ENCODE results near the gene LTBP1. TPM values are rescaled to one million over a fixed set of nuclear protein-coding genes. Genes with fewer than 3 reads are reported as not detected.

The LTBP1 gene
- total and polyA plus RNA-seq, 10 of the 15 experiments (the other 5 are each of a cell fraction or from before 2014, with no cell fraction given) = 0.01 to 0.28 (median 0.12) TPM; not detected in 2

GRCh38 chr2:33284287-33284686 is 337.5 kb downstream of the LTBP1 start (continued):
- TF ChIP-seq PRDM15 (CRISPR knock-in tag; IDR thresholded peaks at IDR 0.05) = no peak

- ChIA-PET CTCF (no interaction called here), SMC1A (ENCODE audit: uncharacterized antibody, unreplicated experiment) (no interaction called here), RAD21 (ENCODE audit: unreplicated experiment) (no interaction called here), POLR2A (no interaction called here)
- no peaks in the 10 kb centered on the region; a peak in 2 of 4 replicates for H3K27me3 ChIP-seq (replicated peaks in 1 of 2; ENCODE audit: control insufficient read depth in 2 of 2, insufficient read depth in 2 of 2, low read length in 1 of 2)
- no peak overlapping the region for H3K4me3 ChIP-seq
- in situ Hi-C loops (cut with MboI) (no loop called here), intact Hi-C loops (cut with micrococcal nuclease; ENCODE audit: unreplicated experiment) (no loop called here)
- no peaks in the 10 kb centered on the region for H3K9me3 ChIP-seq (replicated peaks; ENCODE audit: control insufficient read depth, insufficient read depth, low read length)
- no peak overlapping the region for H2AFZ ChIP-seq (ENCODE audit: control insufficient read depth, low read depth, low read length)
- H4K20me1 ChIP-seq (ENCODE audit: control insufficient read depth, insufficient read depth) = no peaks in the 10 kb centered on the region; the same call in 1 of the 2 replicates
- no peak overlapping the region for H3K4me2 ChIP-seq (ENCODE audit: control insufficient read depth, insufficient read depth)
- FAIRE-seq (no peak), DNase-seq (ENCODE audit: low read depth, low spot score) (no peak), ATAC-seq (no peak)
- 0% methylated on average over 2 of the region's 2 CpGs for WGBS (ENCODE audit: insufficient coverage, insufficient replicate concordance, low lambda C conversion rate, missing lambda C conversion rate)
- no TSS peak for BruUV-seq (replicated peaks)
- no peak overlapping the region for H3K27ac ChIP-seq (ENCODE audit: control insufficient read depth, insufficient read depth)
- H3K79me2 ChIP-seq (ENCODE audit: control insufficient read depth, insufficient read depth, low read length) = no peaks in the 10 kb centered on the region
- no peak overlapping the region for H3K9ac ChIP-seq (ENCODE audit: control insufficient read depth, insufficient read depth, low read length)
- H3K4me1 ChIP-seq (ENCODE audit: control insufficient read depth, insufficient read depth, low read length) = no peaks in the 10 kb centered on the region
- H3K36me3 ChIP-seq (ENCODE audit: control insufficient read depth in 2 of 2, insufficient read depth in 2 of 2, low read length in 1 of 2) = no peaks in the 10 kb centered on the region
- TF ChIP-seq TAF1 (IDR thresholded peaks at IDR 0.05; ENCODE audit: borderline replicate concordance, low read depth, low read length) (no peak), RBBP5 (conservative IDR thresholded peaks at IDR 0.05) (no peak), NBN (IDR thresholded peaks at IDR 0.05) (no peak), TCF3 (IDR thresholded peaks at IDR 0.05; ENCODE audit: borderline replicate concordance, insufficient read depth, low read depth, low read length) (no peak), POLR2AphosphoS2 (IDR thresholded peaks at IDR 0.05; ENCODE audit: low read depth, low read length) (no peak)
- TF ChIP-seq, protein P1, sequence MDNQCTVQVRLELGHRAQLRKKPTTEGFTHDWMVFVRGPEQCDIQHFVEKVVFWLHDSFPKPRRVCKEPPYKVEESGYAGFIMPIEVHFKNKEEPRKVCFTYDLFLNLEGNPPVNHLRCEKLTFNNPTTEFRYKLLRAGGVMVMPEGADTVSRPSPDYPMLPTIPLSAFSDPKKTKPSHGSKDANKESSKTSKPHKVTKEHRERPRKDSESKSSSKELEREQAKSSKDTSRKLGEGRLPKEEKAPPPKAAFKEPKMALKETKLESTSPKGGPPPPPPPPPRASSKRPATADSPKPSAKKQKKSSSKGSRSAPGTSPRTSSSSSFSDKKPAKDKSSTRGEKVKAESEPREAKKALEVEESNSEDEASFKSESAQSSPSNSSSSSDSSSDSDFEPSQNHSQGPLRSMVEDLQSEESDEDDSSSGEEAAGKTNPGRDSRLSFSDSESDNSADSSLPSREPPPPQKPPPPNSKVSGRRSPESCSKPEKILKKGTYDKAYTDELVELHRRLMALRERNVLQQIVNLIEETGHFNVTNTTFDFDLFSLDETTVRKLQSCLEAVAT (IDR thresholded peaks at IDR 0.05) = no peak
- TF ChIP-seq, protein P2, sequence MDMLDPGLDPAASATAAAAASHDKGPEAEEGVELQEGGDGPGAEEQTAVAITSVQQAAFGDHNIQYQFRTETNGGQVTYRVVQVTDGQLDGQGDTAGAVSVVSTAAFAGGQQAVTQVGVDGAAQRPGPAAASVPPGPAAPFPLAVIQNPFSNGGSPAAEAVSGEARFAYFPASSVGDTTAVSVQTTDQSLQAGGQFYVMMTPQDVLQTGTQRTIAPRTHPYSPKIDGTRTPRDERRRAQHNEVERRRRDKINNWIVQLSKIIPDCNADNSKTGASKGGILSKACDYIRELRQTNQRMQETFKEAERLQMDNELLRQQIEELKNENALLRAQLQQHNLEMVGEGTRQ (IDR thresholded peaks at IDR 0.05; ENCODE audit: borderline replicate concordance, low read depth, low read length) = no peak
- TF ChIP-seq, protein P3, sequence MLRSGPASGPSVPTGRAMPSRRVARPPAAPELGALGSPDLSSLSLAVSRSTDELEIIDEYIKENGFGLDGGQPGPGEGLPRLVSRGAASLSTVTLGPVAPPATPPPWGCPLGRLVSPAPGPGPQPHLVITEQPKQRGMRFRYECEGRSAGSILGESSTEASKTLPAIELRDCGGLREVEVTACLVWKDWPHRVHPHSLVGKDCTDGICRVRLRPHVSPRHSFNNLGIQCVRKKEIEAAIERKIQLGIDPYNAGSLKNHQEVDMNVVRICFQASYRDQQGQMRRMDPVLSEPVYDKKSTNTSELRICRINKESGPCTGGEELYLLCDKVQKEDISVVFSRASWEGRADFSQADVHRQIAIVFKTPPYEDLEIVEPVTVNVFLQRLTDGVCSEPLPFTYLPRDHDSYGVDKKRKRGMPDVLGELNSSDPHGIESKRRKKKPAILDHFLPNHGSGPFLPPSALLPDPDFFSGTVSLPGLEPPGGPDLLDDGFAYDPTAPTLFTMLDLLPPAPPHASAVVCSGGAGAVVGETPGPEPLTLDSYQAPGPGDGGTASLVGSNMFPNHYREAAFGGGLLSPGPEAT (IDR thresholded peaks at IDR 0.05; ENCODE audit: low read depth) = no peak
- TF ChIP-seq, protein P4, sequence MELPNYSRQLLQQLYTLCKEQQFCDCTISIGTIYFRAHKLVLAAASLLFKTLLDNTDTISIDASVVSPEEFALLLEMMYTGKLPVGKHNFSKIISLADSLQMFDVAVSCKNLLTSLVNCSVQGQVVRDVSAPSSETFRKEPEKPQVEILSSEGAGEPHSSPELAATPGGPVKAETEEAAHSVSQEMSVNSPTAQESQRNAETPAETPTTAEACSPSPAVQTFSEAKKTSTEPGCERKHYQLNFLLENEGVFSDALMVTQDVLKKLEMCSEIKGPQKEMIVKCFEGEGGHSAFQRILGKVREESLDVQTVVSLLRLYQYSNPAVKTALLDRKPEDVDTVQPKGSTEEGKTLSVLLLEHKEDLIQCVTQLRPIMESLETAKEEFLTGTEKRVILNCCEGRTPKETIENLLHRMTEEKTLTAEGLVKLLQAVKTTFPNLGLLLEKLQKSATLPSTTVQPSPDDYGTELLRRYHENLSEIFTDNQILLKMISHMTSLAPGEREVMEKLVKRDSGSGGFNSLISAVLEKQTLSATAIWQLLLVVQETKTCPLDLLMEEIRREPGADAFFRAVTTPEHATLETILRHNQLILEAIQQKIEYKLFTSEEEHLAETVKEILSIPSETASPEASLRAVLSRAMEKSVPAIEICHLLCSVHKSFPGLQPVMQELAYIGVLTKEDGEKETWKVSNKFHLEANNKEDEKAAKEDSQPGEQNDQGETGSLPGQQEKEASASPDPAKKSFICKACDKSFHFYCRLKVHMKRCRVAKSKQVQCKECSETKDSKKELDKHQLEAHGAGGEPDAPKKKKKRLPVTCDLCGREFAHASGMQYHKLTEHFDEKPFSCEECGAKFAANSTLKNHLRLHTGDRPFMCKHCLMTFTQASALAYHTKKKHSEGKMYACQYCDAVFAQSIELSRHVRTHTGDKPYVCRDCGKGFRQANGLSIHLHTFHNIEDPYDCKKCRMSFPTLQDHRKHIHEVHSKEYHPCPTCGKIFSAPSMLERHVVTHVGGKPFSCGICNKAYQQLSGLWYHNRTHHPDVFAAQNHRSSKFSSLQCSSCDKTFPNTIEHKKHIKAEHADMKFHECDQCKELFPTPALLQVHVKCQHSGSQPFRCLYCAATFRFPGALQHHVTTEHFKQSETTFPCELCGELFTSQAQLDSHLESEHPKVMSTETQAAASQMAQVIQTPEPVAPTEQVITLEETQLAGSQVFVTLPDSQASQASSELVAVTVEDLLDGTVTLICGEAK (IDR thresholded peaks at IDR 0.05; ENCODE audit: borderline replicate concordance) = no peak
These were observed 340.8 kb downstream of the LTBP1 start for GRCh38 chr2:33287507-33288005.

All from GM12878 (cell line).